Measurements from ENCODE around the gene UCK2. TPM values are rescaled to one million over a fixed set of nuclear protein-coding genes. Genes with fewer than 3 reads are reported as not detected.
"Not testable (repeated sequence)": the region's sequence is repeated elsewhere in the genome, so short reads cannot be mapped to it uniquely, and the experiment has no call there.

UCK2 gene
- 37.5 to 44.5 TPM (median 40.9 TPM) in 3 replicates for total RNA-seq

- Mint-ChIP-seq H3K27me3 (ENCODE audit: low read depth) (no peaks in the 10 kb centered on the region), H3K4me1 (peaks cover 13% of the 10 kb centered on the region), H3K9me3 (no peaks in the 10 kb centered on the region), H3K4me3 (peak within 1 kb of the TSS; percentile 93), H3K27ac (peak within 1 kb of the TSS; percentile 98), H3K36me3 (no peaks in the 10 kb centered on the region)
- DNase-seq (ENCODE audit: low spot score in 2 of 2, unreplicated experiment in 2 of 2), result peak; percentile 61 to 82
- no peak for TF ChIP-seq CTCF (IDR thresholded peaks at IDR 0.05; ENCODE audit: unreplicated experiment)
These were observed at the start of gene UCK2 for GRCh38 chr1:165827268-165828102. UCK2 (plus strand) TSS chr1:165827614; CDS start chr1:165827834, 220 bp downstream.

- H3K36me3 Mint-ChIP-seq, result peaks cover 13% of the 10 kb centered on the region
- not testable (repeated sequence) for H3K27me3 Mint-ChIP-seq (ENCODE audit: low read depth); DNase-seq (ENCODE audit: low spot score in 2 of 2, unreplicated experiment in 2 of 2); H3K4me3 Mint-ChIP-seq; H3K27ac Mint-ChIP-seq; H3K4me1 Mint-ChIP-seq
- peaks cover 16% of the 10 kb centered on the region for H3K9me3 Mint-ChIP-seq
These were observed 49.2 kb upstream of the UCK2 start for GRCh38 chr1:165778197-165778596.

GRCh38 chr1:165783519-165783918, 43.9 kb upstream of the UCK2 start:
- not testable (repeated sequence) for H3K4me1 Mint-ChIP-seq; DNase-seq (ENCODE audit: low spot score in 2 of 2, unreplicated experiment in 2 of 2); H3K4me3 Mint-ChIP-seq; H3K27me3 Mint-ChIP-seq (ENCODE audit: low read depth); H3K27ac Mint-ChIP-seq
- Mint-ChIP-seq H3K9me3 (peaks cover 22% of the 10 kb centered on the region), H3K36me3 (peaks cover 10% of the 10 kb centered on the region)

- H3K4me1 Mint-ChIP-seq, result no peaks in the 10 kb centered on the region
- H3K9me3 Mint-ChIP-seq, result peaks cover 7% of the 10 kb centered on the region
- H3K4me3 Mint-ChIP-seq, result no peak overlapping the region
- TF ChIP-seq CTCF (IDR thresholded peaks at IDR 0.05; ENCODE audit: unreplicated experiment), result no peak
- H3K36me3 Mint-ChIP-seq, result peaks cover 8% of the 10 kb centered on the region
- peaks cover 5% of the 10 kb centered on the region for H3K27me3 Mint-ChIP-seq (ENCODE audit: low read depth)
- H3K27ac Mint-ChIP-seq, result no peak overlapping the region
- no peak for DNase-seq (ENCODE audit: low spot score in 2 of 2, unreplicated experiment in 2 of 2)
These were observed 39.7 kb upstream of the UCK2 start for GRCh38 chr1:165787741-165788140.

- no peak overlapping the region for H3K4me3 Mint-ChIP-seq
- H3K4me1 Mint-ChIP-seq, result no peaks in the 10 kb centered on the region
- H3K27ac Mint-ChIP-seq, result no peak overlapping the region
- H3K36me3 Mint-ChIP-seq, result no peaks in the 10 kb centered on the region
- TF ChIP-seq CTCF (IDR thresholded peaks at IDR 0.05; ENCODE audit: unreplicated experiment), result no peak
- no peaks in the 10 kb centered on the region for H3K9me3 Mint-ChIP-seq
- H3K27me3 Mint-ChIP-seq (ENCODE audit: low read depth), result peaks cover 12% of the 10 kb centered on the region
- DNase-seq (ENCODE audit: low spot score in 2 of 2, unreplicated experiment in 2 of 2), result no peak
These were observed 33.5 kb upstream of the UCK2 start for GRCh38 chr1:165793951-165794350.

- H3K9me3 Mint-ChIP-seq, result peaks cover 12% of the 10 kb centered on the region
- DNase-seq (ENCODE audit: low spot score in 2 of 2, unreplicated experiment in 2 of 2), result no peak
These were observed 31.5 kb upstream of the UCK2 start for GRCh38 chr1:165795894-165796293.

More at GRCh38 chr1:165795894-165796293, 31.5 kb upstream of the UCK2 start:
- no peaks in the 10 kb centered on the region for H3K36me3 Mint-ChIP-seq
- no peak for TF ChIP-seq CTCF (IDR thresholded peaks at IDR 0.05; ENCODE audit: unreplicated experiment)
- peaks cover 12% of the 10 kb centered on the region for H3K27me3 Mint-ChIP-seq (ENCODE audit: low read depth)
- H3K27ac Mint-ChIP-seq, result no peak overlapping the region
- H3K4me1 Mint-ChIP-seq, result no peaks in the 10 kb centered on the region
- no peak overlapping the region for H3K4me3 Mint-ChIP-seq
